Astrocyte of the spinal cord (primary cell): ENCODE measurements around the gene TMEM132C.

Source experiments
- DNase-seq: peaks from one replicate; pipeline ENCODE4 v3.0.0; 2011; ENCODE audit warnings: low read depth, low spot score
- H3K4me3 ChIP-seq: 2 replicates; pipeline ENCODE4 v1.5.1; 2011; ENCODE audit warnings: low read depth, mild to moderate bottlenecking, low read length, moderate library complexity
- in situ Hi-C: cut with HindIII; loops from 2 replicates; pipeline ENCODE4 v1.10.0; 2017; ENCODE audit warnings: low sequenced_read_pairs
- TF ChIP-seq, protein P1 (sequence below): IDR thresholded peaks from 2 replicates; pipeline ENCODE4 v1.5.1; 2012; ENCODE audit warnings: low read depth, mild to moderate bottlenecking, low read length, inconsistent platforms

TMEM132C gene

DNA sequence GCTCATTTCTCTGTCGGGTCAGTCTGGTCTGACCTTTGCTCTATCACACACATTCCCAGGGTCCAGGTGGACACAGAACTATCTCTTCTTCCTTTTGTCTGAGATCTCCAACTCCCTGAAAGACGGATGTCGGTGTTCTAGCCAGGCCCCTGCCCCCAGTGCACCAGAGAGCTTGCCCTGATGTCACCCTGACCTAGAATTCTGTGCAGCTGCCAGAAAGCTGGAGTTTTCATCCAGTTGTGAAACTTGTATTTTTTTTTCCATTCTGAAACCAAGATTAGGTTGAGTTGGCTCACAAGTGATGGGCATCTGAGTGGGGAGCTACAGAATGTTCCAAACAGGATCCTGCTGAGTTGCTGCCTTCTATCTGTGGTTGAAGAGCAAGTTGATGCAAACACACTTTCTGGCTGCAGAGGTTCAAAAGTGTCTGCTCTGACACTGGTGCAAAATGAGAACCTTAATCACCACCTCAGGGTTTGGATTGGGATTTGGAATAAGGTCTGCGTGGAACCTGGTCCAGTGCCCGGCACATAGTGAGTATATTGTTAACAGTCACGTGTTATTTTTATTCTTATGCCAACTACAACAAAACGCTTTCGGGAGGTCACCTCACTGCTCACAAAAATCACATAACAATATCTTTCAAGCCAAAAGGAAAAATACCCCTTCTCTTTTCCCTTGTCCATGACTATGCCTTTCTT, 345.3 kb downstream of the TMEM132C start:
- no peak overlapping the region for H3K4me3 ChIP-seq
- TF ChIP-seq, protein P1, sequence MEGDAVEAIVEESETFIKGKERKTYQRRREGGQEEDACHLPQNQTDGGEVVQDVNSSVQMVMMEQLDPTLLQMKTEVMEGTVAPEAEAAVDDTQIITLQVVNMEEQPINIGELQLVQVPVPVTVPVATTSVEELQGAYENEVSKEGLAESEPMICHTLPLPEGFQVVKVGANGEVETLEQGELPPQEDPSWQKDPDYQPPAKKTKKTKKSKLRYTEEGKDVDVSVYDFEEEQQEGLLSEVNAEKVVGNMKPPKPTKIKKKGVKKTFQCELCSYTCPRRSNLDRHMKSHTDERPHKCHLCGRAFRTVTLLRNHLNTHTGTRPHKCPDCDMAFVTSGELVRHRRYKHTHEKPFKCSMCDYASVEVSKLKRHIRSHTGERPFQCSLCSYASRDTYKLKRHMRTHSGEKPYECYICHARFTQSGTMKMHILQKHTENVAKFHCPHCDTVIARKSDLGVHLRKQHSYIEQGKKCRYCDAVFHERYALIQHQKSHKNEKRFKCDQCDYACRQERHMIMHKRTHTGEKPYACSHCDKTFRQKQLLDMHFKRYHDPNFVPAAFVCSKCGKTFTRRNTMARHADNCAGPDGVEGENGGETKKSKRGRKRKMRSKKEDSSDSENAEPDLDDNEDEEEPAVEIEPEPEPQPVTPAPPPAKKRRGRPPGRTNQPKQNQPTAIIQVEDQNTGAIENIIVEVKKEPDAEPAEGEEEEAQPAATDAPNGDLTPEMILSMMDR, result no peak
- peak; percentile 7 for DNase-seq
- in situ Hi-C loops, result no loop called here

DNA sequence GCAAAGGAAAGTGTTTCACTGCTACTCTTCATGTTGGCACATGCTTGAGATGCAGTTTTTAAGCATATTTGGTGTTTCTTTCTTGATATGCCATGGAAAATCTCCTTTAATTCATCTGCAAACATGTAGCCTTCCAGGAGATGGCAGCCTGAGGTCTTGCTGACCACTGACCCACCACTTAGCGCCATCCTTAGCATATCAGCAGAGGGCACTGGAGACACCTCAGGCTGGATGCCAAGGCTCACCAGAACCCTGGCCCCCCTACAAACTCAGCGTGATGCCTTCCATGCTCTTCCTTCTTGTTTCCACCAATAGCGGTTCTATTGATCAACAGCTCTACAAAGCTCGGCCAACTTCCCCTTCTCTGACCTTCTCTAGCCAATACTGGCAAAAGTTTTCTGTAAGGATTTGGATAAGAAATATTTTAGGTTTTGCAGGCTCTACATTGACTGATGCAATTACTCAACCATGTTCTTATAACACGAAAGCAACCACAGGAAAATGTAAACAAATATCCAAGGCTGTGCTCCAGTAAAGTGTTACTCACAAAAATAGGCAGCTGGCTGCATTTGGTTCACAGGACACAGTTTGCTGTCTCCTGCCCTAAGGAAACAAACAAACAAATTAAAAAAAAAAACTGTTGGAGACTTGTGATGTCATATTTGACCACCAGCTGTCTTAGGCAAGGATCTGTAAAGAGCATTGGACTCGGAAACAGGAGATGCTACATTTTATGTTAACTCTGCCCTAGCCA, 347.0 kb downstream of the TMEM132C start:
- no peak overlapping the region for H3K4me3 ChIP-seq
- TF ChIP-seq, protein P1, result no peak
- in situ Hi-C loops, result no loop called here
- DNase-seq, result peak; percentile 9

DNA sequence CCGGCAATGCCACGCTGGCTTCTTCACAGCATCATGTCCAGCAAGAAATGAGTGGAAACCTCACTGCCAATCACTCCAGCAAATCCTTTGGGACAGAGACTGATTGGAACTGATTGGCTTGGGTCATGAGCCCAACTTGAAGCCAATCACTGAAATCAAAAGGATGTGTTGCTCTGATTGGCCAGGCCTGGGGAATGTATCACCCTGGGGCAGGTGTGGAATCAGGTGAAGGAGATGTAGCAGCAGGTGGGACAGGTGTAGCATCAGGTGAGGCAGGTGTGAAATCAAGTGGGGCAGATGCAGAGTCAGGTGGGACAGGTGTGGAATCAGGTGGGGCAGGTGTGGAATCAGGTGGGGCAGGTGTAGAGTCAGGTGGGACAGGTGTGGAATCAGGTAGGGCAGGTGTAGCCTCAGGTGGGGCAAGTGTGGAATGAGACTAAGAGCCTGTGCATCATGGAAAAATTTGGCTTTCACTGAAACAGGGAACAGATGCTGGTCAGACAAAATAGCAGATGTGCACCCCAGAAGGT, 350.4 kb downstream of the TMEM132C start:
- TF ChIP-seq, protein P1, result no peak
- H3K4me3 ChIP-seq, result no peak overlapping the region
- DNase-seq, result no peak
- in situ Hi-C loops, result no loop called here

DNA sequence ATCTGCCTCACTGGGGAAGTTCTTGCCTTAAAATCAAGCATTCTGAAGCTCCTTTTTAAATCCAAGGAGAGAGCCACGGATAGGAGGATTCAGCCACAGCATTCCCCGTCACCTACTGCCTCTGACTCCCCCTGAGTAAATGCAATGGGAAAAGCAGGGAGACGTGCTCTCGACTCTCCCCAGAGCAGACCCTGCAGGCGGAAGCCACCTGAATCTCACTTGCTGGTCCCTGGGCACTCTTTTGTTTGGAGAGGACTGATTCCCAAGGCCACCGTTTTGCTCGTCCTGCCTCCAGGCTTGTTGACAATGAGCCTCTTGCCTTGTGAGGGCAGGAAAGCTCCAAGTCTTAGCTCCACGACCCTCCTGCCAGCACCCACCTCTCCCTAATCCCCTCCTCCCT, 352.3 kb downstream of the TMEM132C start:
- no peak for DNase-seq
- in situ Hi-C loops, result no loop called here
- TF ChIP-seq, protein P1, result no peak
- no peak overlapping the region for H3K4me3 ChIP-seq

DNA sequence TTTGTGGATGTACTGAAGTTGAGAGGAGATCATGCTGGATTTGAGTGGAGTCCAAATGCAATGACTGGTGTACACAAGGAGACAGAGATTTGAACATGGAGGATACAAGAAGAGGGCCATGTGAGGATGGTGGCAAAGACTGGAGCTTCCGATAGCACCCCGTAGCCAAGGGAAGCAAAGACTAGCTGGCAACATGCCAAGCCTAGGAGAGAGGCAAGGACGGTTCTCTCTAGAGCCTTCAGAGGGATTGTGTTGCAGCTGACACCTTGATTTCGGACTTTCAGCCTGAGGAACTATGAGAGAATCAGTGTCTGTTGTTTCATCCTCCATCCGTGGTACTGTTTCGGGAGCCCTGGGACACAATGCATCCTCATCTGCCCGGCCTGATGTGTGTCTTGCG, 354.3 kb downstream of the TMEM132C start:
- in situ Hi-C loops, result no loop called here
- DNase-seq, result no peak
- TF ChIP-seq, protein P1, result no peak
- H3K4me3 ChIP-seq, result no peak overlapping the region

DNA sequence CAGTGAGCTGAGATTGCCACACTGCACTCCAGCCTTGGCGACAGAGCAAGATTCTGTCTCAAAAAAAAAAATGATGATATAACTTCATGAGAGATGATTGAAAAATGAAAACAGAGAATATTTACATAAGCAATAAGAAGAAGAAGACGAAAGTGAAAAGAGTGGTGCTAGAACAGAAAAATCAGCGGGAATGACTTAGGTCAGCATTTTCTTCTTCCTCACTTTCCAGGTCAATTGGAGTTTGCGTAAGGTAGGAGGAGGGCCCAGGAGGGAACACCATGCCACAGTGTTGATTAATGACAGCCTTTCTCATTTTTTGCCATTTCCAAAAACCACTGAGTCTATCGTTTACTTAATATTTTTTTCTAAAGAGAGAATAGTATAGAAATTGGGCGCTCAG, 356.8 kb downstream of the TMEM132C start:
- in situ Hi-C loops, result no loop called here
- TF ChIP-seq, protein P1, result no peak
- DNase-seq, result no peak
- H3K4me3 ChIP-seq, result no peak overlapping the region
